ENCODE results near the gene HCAR2.
"Not testable (repeated sequence)": the region's sequence is repeated elsewhere in the genome, so short reads cannot be mapped to it uniquely, and the experiment has no call there.

DNA sequence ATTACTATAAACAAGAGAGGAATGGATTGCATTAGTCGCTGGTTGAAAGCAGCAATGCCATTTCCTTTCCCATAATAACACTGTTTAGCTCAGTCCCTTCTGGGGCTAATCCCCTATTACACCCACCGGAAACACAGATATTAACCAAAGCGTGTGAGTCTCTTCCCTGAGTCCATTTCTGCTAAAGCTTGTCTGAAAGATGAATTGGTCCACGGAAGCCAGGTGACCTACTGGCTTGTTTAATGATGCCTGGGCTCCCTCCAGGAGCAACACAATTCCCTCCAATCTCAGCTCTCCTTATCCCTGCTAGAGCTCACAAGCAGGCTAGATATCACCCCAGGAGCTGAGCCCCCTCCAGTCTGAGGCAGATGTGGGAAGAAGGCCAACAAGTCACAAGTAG is 1.7 kb downstream of the HCAR2 start:
- TF ChIP-seq POLR2A, POLR2AphosphoS5 (IDR thresholded peaks at IDR 0.05): not testable (repeated sequence)
- TF ChIP-seq, protein P1, sequence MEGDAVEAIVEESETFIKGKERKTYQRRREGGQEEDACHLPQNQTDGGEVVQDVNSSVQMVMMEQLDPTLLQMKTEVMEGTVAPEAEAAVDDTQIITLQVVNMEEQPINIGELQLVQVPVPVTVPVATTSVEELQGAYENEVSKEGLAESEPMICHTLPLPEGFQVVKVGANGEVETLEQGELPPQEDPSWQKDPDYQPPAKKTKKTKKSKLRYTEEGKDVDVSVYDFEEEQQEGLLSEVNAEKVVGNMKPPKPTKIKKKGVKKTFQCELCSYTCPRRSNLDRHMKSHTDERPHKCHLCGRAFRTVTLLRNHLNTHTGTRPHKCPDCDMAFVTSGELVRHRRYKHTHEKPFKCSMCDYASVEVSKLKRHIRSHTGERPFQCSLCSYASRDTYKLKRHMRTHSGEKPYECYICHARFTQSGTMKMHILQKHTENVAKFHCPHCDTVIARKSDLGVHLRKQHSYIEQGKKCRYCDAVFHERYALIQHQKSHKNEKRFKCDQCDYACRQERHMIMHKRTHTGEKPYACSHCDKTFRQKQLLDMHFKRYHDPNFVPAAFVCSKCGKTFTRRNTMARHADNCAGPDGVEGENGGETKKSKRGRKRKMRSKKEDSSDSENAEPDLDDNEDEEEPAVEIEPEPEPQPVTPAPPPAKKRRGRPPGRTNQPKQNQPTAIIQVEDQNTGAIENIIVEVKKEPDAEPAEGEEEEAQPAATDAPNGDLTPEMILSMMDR (IDR thresholded peaks at IDR 0.05), result not testable (repeated sequence)
